Spleen (tissue), 13 donors: ENCODE measurements around the gene MKRN1. TPM values are rescaled to one million over a fixed set of nuclear protein-coding genes. Genes with fewer than 3 reads are reported as not detected.

ENCODE experiments used
- DNase-seq: peaks from one replicate; pipeline ENCODE4 v3.0.0-alpha.2; 2020
- H3K27ac ChIP-seq, 8 donors: fragments of 200-600 bp; sonication (generic) in 7 of 8; 1 replicate in 4 of 8; 2 replicates in 4 of 8; pipeline versions ENCODE4 v1.5.0 to v1.8.0; 2016 to 2021; ENCODE audit warnings: inconsistent platforms in 4 of 8, mild to moderate bottlenecking in 4 of 8, moderate library complexity in 1 of 8
- H3K27me3 ChIP-seq, 7 donors: fragments of 200-600 bp; sonication (generic) in 6 of 7; replicated peaks in 1 of 7; 1 replicate in 4 of 7; 2 replicates in 3 of 7; pipeline versions ENCODE4 v1.5.0 to v1.8.0; 2016 to 2021; ENCODE audit warnings: inconsistent platforms in 3 of 7, mild to moderate bottlenecking in 1 of 7
- H3K36me3 ChIP-seq, 6 donors: fragments of 200-600 bp; sonication (generic) in 5 of 6; 1 replicate in 4 of 6; 2 replicates in 2 of 6; pipeline versions ENCODE4 v1.5.0 to v1.8.0; 2016 to 2021; ENCODE audit warnings: inconsistent platforms in 2 of 6
- H3K4me1 ChIP-seq, 6 donors: fragments of 200-600 bp; sonication (generic) in 5 of 6; 1 replicate in 3 of 6; 2 replicates in 3 of 6; pipeline versions ENCODE4 v1.5.0 to v1.8.0; 2016 to 2021; ENCODE audit warnings: inconsistent platforms in 3 of 6
- H3K4me3 ChIP-seq, 8 donors: fragments of 200-600 bp; sonication (generic) in 7 of 8; 1 replicate in 4 of 8; 2 replicates in 4 of 8; pipeline versions ENCODE4 v1.5.0 to v1.8.0; 2016 to 2021; ENCODE audit warnings: inconsistent platforms in 4 of 8, mild to moderate bottlenecking in 4 of 8, moderate library complexity in 2 of 8
- H3K9me3 ChIP-seq, 8 donors: fragments of 200-600 bp; sonication (generic) in 7 of 8; 1 replicate in 4 of 8; 2 replicates in 4 of 8; pipeline versions ENCODE4 v1.5.0 to v1.8.0; 2016 to 2021; ENCODE audit warnings: inconsistent platforms in 4 of 8
- CTCF ChIP-seq, 11 experiments: fragments of 200-600 bp in 7 of 11; fragments of 450-650 bp in 4 of 11; sonication (generic) in 4 of 11; IDR thresholded peaks in 8 of 11; conservative IDR thresholded peaks in 3 of 11; 1 replicate in 7 of 11; 2 replicates in 4 of 11; pipeline versions ENCODE4 v1.4.0 to v1.8.0; 2016 to 2021; ENCODE audit warnings: antibody characterized with exemption in 11 of 11, inconsistent platforms in 4 of 11, mild to moderate bottlenecking in 1 of 11
- POLR2A ChIP-seq, 3 donors: fragments of 450-650 bp; IDR thresholded peaks; one replicate each; pipeline ENCODE4 v1.5.1; 2017; ENCODE audit warnings: antibody characterized with exemption in 3 of 3, mild to moderate bottlenecking in 1 of 3
- POLR2AphosphoS5 ChIP-seq, 3 donors: sonication (generic); formaldehyde crosslinking; IDR thresholded peaks; one replicate each; pipeline ENCODE4 v1.5.1; 2017; ENCODE audit warnings: antibody characterized with exemption in 3 of 3
- WGBS, 5 donors: extraction: QIAGEN DNeasy Blood & Tissue Kit in 3 of 5; methylation state at CpG; one replicate each; pipeline versions ENCODE4 v1.1.5 to v1.1.7; 2013 to 2018; 5-methylcytosine and 5-hydroxymethylcytosine counted together
- intact Hi-C: fragments of 100-400 bp; cut with DNase I; formaldehyde crosslinking; loops from one replicate; pipeline ENCODE4 v1.15.0; 2023; ENCODE audit warnings: low total_unique reads
- long read RNA-seq, 2 donors: transcript quantifications; one replicate each; lab custom pipeline, GENCODE V29; 2026
- polyA plus RNA-seq, 3 donors: library from polyadenylated mRNA; stranded (reverse); fragments of 200-250 nt; gene quantifications; one replicate each; pipeline ENCODE4 v1.2.1, GENCODE V29; 2013
- total RNA-seq, 7 donors: library from RNA; depleted of rRNA in 3 of 7; stranded (reverse); fragments of >200 nt in 3 of 7; fragmentation: NEBNext Ultra II Directional in 4 of 7; extraction: Animal tissue kit (Norgen Biotek cat#: 25700) in 4 of 7; gene quantifications; one replicate each; pipeline versions ENCODE4 v1.1.0 to v1.2.1, GENCODE V29; 2016 to 2021
- donor health status: healthy with polysubstance abuse.
- donor health status: DM: no; HTN: no; CAD: no; lungs with moderate emphysema.
- donor health status: DM: no; HTN: no; CAD: no.
- donor health status: Bipolar disorder and iron deficiency.
- donor health status: healthy.
- donor health status: DM: no; HTN: no; CAD: no.
- donor health status: DM: yes; HTN: yes; CAD: no.

The MKRN1 gene
- total RNA-seq = 100 to 1,000 TPM in 6 of 7 donors, 10 to 100 TPM in 1; 98.0 to 179 (median 106) TPM
- polyA plus RNA-seq = 10 to 100 TPM; 41.8 to 53.1 (median 51.4) TPM
- long read RNA-seq, donor 1, transcript MKRN1-202 (5 exons, 1,601 nt) = major isoform, 37 of 70 reads
- long read RNA-seq, donor 1, transcript MKRN1-201 (8 exons, 3,151 nt) = minor isoform, 32 of 70 reads
- long read RNA-seq, donor 1, partial matches to known transcripts = 0 of 70 reads
- long read RNA-seq, donor 1, other reads (novel, unspliced or antisense) = 0 of 70 reads
- long read RNA-seq, donor 2, transcript MKRN1-201 (8 exons, 3,151 nt) = minor isoform, 27 of 58 reads
- long read RNA-seq, donor 2, transcript MKRN1-202 (5 exons, 1,601 nt) = major isoform, 29 of 58 reads
- long read RNA-seq, donor 2, partial matches to known transcripts = 0 of 58 reads
- long read RNA-seq, donor 2, other reads (novel, unspliced or antisense) = 0 of 58 reads

- Histone ChIP-seq H3K27me3 (no peaks in the 10 kb centered on the region), H3K4me1 (peaks cover 17 to 47% (median 42%) of the 10 kb centered on the region in 6 donors), H3K27ac (peak within 1 kb of the TSS; percentile 92 to 98 (median 94)), H3K36me3 (no peaks in the 10 kb centered on the region), H3K4me3 (peak within 1 kb of the TSS; percentile 91 to 100 (median 98)), H3K9me3 (no peaks in the 10 kb centered on the region)
- WGBS, 5 donors = 0 to 1% (median 0%) methylated on average over 28 to 71 of the region's 71 CpGs
- peak; percentile 98 for DNase-seq
- TF ChIP-seq POLR2A (IDR thresholded peaks at IDR 0.05) (peak in 1 of 3 donors; percentile 74), POLR2AphosphoS5 (IDR thresholded peaks at IDR 0.05) (peak; percentile 93 to 97 (median 96)), CTCF (IDR thresholded peaks at IDR 0.05 in 8 of 11, conservative IDR thresholded peaks at IDR 0.05 in 3 of 11) (peak in 3 of 11 experiments; percentile 7 to 27 (median 18))
- intact Hi-C loops = no loop called here
Measured at GRCh38 chr7:140479062-140479738, at the start of gene MKRN1. Gene MKRN1 (minus strand): TSS chr7:140479505. CDS start chr7:140479344, 161 bp downstream.

- Histone ChIP-seq H3K4me3 (no peak overlapping the region), H3K9me3 (no peaks in the 10 kb centered on the region), H3K36me3 (peaks cover 0 to 9% (median 0%) of the 10 kb centered on the region in 6 donors), H3K4me1 (peaks cover 0 to 41% (median 13%) of the 10 kb centered on the region in 6 donors), H3K27me3 (peaks cover 0 to 11% (median 0%) of the 10 kb centered on the region in 7 donors), H3K27ac (peak overlapping the region in 5 of 8 donors; percentile 51 to 67 (median 58))
- WGBS, 5 donors = 64 to 78% (median 72%) methylated on average over 25 to 31 of the region's 31 CpGs
- intact Hi-C loops = no loop called here
- TF ChIP-seq POLR2A (IDR thresholded peaks at IDR 0.05) (no peak), POLR2AphosphoS5 (IDR thresholded peaks at IDR 0.05) (peak; percentile 12 to 67 (median 38)), CTCF (IDR thresholded peaks at IDR 0.05 in 8 of 11, conservative IDR thresholded peaks at IDR 0.05 in 3 of 11) (no peak)
- no peak for DNase-seq
Measured at GRCh38 chr7:140526787-140527664, 47.7 kb upstream of the MKRN1 start.

- 74 to 93% (median 81%) methylated on average over 7 to 9 of the region's 9 CpGs for whole genome bisulfite sequencing, 5 donors
- no peak for DNase-seq
Measured at GRCh38 chr7:140526214-140526613, 46.9 kb upstream of the MKRN1 start.

More at GRCh38 chr7:140526214-140526613, 46.9 kb upstream of the MKRN1 start:
- TF ChIP-seq CTCF (IDR thresholded peaks at IDR 0.05 in 8 of 11, conservative IDR thresholded peaks at IDR 0.05 in 3 of 11) = no peak
- TF ChIP-seq POLR2AphosphoS5 (IDR thresholded peaks at IDR 0.05) = no peak
- no peak for TF ChIP-seq POLR2A (IDR thresholded peaks at IDR 0.05)
- Histone ChIP-seq H3K4me1 (peaks cover 0 to 41% (median 13%) of the 10 kb centered on the region in 6 donors), H3K9me3 (no peaks in the 10 kb centered on the region), H3K4me3 (no peak overlapping the region), H3K27ac (peak overlapping the region in 5 of 8 donors; percentile 44 to 67 (median 58)), H3K27me3 (peaks cover 0 to 11% (median 0%) of the 10 kb centered on the region in 7 donors), H3K36me3 (peaks cover 0 to 9% (median 0%) of the 10 kb centered on the region in 6 donors)
- intact Hi-C loops = no loop called here
